AG09309 (cell line): ENCODE results near the gene LRRC4C.

Experiments
- DNase-seq: peaks from one replicate; pipeline ENCODE4 v3.0.0-alpha.2; 2010; ENCODE audit warnings: low read depth
- H3K4me3 ChIP-seq: 2 replicates; pipeline ENCODE4 v1.5.1; 2011; ENCODE audit warnings: mild to moderate bottlenecking, low read depth, low read length, moderate library complexity; ENCODE audit not compliant: control insufficient read depth
- CTCF ChIP-seq: IDR thresholded peaks from 2 replicates; pipeline ENCODE4 v1.5.1; 2011; ENCODE audit warnings: mild to moderate bottlenecking, low read depth, low read length, inconsistent platforms; ENCODE audit not compliant: insufficient read depth, control insufficient read depth; ENCODE audit errors: missing control alignments

Gene LRRC4C

GRCh38 chr11:40290171-40290631 lies 1169.3 kb downstream of the LRRC4C start:
- TF ChIP-seq CTCF = no peak
- no peak for DNase-seq
- H3K4me3 ChIP-seq = no peak overlapping the region

- no peak for TF ChIP-seq CTCF
- no peak overlapping the region for H3K4me3 ChIP-seq
- no peak for DNase-seq
These were observed 1170.1 kb downstream of the LRRC4C start for GRCh38 chr11:40289370-40289769.

GRCh38 chr11:40287916-40288803 lies 1171.3 kb downstream of the LRRC4C start:
- no peak for TF ChIP-seq CTCF
- no peak overlapping the region for H3K4me3 ChIP-seq
- no peak for DNase-seq

- no peak overlapping the region for H3K4me3 ChIP-seq
- no peak for TF ChIP-seq CTCF
- DNase-seq = no peak
These were observed 1173.3 kb downstream of the LRRC4C start for GRCh38 chr11:40286137-40286536.

- TF ChIP-seq CTCF = no peak
- no peak overlapping the region for H3K4me3 ChIP-seq
- DNase-seq = no peak
These were observed 1173.9 kb downstream of the LRRC4C start for GRCh38 chr11:40285558-40285957.

- no peak overlapping the region for H3K4me3 ChIP-seq
- no peak for TF ChIP-seq CTCF
- DNase-seq = no peak
These were observed 1178.3 kb downstream of the LRRC4C start for GRCh38 chr11:40281052-40281580.
